GM12875 (cell line): ENCODE results near the gene WBP4.
"Not testable (repeated sequence)": the region's sequence is repeated elsewhere in the genome, so short reads cannot be mapped to it uniquely, and the experiment has no call there.

Experiments used
- H3K4me3 ChIP-seq: one replicate; pipeline ENCODE4 v1.5.1; 2011; ENCODE audit warnings: low read depth, low read length, control low read depth
- TF ChIP-seq, protein P1 (sequence below): IDR thresholded peaks from 2 replicates; pipeline ENCODE4 v1.5.1; 2011; ENCODE audit warnings: low read depth, mild to moderate bottlenecking, control low read depth, inconsistent platforms, low read length, moderate library complexity, borderline replicate concordance; ENCODE audit not compliant: insufficient read depth

The WBP4 gene

DNA sequence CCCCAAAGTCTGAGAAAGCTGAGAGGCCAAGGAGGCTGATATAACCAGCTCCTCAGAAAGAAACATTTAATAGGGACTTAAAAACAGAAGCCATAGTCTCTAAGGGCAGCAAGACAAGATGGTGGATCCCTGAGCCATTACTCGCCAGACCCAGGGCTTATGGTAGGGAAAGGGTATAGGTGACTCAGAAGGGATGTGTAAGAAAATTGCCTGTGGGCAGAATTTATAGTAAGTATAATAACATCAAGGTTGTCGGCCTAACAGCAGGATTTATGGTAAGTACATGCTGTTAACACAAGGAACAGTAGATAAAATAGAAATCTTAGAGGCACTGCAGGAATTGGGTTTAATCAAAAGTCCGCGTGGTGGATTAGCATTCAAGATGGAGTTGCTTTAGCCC, 56.6 kb downstream of the WBP4 start:
- no peak overlapping the region for H3K4me3 ChIP-seq
- TF ChIP-seq, protein P1, sequence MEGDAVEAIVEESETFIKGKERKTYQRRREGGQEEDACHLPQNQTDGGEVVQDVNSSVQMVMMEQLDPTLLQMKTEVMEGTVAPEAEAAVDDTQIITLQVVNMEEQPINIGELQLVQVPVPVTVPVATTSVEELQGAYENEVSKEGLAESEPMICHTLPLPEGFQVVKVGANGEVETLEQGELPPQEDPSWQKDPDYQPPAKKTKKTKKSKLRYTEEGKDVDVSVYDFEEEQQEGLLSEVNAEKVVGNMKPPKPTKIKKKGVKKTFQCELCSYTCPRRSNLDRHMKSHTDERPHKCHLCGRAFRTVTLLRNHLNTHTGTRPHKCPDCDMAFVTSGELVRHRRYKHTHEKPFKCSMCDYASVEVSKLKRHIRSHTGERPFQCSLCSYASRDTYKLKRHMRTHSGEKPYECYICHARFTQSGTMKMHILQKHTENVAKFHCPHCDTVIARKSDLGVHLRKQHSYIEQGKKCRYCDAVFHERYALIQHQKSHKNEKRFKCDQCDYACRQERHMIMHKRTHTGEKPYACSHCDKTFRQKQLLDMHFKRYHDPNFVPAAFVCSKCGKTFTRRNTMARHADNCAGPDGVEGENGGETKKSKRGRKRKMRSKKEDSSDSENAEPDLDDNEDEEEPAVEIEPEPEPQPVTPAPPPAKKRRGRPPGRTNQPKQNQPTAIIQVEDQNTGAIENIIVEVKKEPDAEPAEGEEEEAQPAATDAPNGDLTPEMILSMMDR: no peak

DNA sequence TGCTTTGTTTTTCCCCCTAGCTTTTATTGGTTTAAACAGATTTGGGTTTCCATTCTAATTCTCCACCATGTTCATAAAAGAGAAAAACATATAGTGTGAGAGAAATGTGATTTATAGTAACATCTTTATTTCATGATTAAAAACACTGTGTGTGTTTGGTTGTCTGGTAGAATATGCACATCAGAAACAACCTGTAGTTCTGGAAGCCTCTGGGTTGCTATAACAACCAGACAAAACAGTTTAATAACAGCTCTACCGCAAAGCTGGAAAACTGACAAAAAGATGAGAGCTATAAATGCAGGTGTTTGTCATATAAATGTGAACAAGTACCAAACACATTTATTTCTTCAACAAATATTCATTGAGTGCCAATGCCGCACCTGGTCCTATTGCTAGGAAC, 61.5 kb downstream of the WBP4 start:
- TF ChIP-seq, protein P1: no peak
- H3K4me3 ChIP-seq: no peak overlapping the region

DNA sequence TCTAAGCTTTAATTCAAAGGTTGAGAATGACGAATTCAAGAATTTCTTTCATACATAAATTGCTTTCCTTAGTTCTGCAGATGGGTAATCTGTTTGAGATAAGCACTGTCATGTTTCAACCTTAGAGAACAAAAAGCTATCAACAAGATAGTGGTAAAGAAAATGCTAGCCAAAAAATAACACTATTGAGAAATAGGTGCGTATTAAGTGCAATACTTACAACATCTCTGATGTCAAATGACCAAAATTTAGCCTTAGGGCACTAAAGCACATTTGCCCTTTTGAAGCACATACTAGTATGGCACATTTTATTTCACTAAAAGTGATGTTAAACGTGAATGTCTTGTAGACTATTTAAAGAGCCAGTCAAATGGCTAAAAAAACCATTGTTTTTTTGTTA, 66.4 kb downstream of the WBP4 start:
- TF ChIP-seq, protein P1: no peak
- no peak overlapping the region for H3K4me3 ChIP-seq

DNA sequence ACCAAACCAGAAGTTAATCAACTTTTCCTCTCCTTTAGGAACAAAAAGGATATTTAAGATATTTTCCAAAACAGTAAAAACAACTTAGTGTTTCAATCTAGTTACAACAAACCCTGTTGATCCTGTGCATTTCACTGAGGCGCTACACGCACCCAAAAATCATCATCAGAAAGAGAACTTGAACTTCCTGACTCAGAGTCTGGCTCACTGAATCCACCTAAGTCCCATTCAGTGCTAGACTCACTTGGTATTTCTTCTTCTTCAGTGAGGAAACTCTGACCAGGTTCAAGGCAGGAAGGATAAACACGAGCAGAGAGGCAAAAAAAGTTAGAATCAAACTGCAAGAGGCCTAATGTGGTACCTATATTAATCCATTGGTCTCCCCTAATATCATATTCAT, 69.0 kb downstream of the WBP4 start:
- no peak overlapping the region for H3K4me3 ChIP-seq
- TF ChIP-seq, protein P1: no peak

DNA sequence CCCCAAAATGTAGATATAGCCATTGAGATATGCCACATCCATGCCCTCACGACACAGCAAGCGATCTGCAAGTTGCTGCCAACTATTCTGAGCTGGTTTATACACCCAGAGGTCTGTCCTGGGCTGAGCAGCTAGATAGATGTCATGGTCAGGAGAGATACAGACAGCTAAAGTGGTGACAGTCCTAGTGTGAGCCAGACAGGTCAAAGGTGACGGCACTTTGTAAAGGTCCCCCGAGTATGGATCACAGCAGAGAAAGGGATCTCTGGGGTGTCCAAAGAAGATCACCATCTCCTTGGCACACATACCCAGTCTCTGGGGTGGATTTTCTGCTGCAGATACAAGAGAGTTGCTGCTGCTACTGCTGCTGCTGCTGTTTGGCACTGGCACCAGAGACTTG, 69.9 kb downstream of the WBP4 start:
- H3K4me3 ChIP-seq: not testable (repeated sequence)

DNA sequence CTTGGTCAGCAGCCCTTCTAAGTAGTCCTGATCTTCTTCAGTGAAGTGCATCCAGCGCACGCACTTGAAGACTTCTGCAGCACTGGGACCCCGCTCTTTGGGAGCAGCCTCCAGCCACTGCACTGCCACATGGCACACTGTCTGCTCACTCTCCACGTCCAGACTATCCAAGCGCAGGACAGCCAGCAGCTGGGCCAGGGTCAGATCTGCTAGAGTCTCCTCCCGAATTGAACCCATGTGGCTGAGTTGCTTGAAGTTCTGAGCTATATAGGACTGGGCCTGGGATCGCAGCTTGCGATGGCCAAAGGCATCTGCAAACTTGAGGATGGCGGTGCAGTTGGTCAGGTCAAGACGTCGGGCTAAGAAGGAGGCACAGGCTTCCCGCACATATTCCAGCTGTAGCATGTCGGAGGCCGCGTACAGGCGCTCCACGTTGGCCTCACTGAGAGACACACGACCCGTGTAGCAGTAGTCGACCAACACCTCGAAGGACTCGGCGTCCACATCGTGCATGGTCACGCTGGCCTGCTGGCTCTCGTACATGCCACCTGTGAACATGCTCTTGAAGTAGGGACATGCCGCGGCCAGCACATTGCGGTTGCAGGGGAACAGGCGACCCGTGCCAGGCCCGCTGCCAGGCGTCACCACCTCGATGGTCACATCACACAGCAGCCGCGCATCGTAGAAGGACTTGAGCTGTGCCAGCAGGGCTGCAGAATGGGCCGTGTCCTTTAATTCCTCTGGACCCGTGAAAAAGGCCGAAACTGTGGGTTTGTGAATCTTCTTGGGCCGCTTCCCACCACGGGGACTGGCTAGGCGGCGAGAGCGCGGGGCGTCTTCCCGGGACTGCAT, 70.6 kb downstream of the WBP4 start:
- peak overlapping the region; percentile 72 for H3K4me3 ChIP-seq

DNA sequence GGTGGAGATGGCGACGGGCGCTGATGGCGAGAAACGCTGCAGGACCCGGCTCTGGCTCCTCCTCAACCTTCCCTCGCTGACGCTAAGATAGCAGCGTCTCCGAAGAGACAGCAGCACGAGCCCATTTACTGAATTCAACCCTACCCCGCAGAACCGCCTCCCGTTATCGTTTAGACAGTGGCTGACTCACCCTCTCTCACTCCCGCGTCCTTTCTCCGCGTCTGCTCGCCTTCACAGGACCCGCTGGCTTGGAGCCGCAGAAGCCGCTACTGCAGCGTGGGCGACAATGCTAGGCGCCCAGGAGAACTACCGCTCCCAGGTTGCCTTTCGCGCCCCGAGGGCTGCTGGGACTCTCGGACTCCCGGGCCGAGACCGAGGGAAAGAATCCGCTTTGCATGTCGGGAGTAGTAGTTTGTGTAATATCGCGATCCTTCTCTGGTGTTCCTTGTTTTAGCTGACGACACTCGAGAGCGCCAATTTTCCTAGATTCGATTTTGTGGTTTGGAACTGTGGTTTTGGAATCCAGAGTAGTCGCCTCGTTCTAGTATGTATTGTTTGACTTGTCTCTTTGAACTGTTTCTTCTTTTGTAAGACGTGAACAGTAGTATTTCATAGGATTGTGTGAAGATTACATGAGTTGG, 71.3 kb downstream of the WBP4 start, which contains the start of gene KBTBD6:
KBTBD6 (minus strand) TSS at position 291 of the 641 bp plus-strand sequence. CDS start 291 bp downstream, outside the sequence.
- H3K4me3 ChIP-seq: peak within 1 kb of the TSS; percentile 72
- TF ChIP-seq, protein P1: no peak
